Measurements from ENCODE around the gene CACNB2. TPM values are rescaled to one million over a fixed set of nuclear protein-coding genes. Genes with fewer than 3 reads are reported as not detected.

The CACNB2 gene
- total RNA-seq, 1 experiment from 2014 or later, result not detected

- Mint-ChIP-seq H3K4me1 (ENCODE audit: low read depth, unreplicated experiment) (no peaks in the 10 kb centered on the region), H3K27me3 (ENCODE audit: unreplicated experiment) (no peaks in the 10 kb centered on the region), H3K9me3 (ENCODE audit: low read depth, unreplicated experiment) (peaks cover 4% of the 10 kb centered on the region), H3K36me3 (ENCODE audit: insufficient read depth, unreplicated experiment) (no peaks in the 10 kb centered on the region), H3K4me3 (ENCODE audit: low read depth, unreplicated experiment) (no peak overlapping the region), H3K27ac (ENCODE audit: unreplicated experiment) (no peak overlapping the region)
- TF ChIP-seq CTCF (IDR thresholded peaks at IDR 0.05; ENCODE audit: unreplicated experiment), result no peak
- no TSS peak for BruUV-seq (replicated peaks)
- intact Hi-C loops (cut with micrococcal nuclease; ENCODE audit: unreplicated experiment), result no loop called here
- CTCF ChIA-PET, result no interaction called here
- DNase-seq, result no peak
Observed at GRCh38 chr10:18381679-18382078, 241.5 kb downstream of the CACNB2 start.

GRCh38 chr10:18397906-18398305 lies 257.7 kb downstream of the CACNB2 start:
- H3K27ac Mint-ChIP-seq (ENCODE audit: unreplicated experiment), result no peak overlapping the region
- no TSS peak for BruUV-seq (replicated peaks)
- TF ChIP-seq CTCF (IDR thresholded peaks at IDR 0.05; ENCODE audit: unreplicated experiment), result no peak
- CTCF ChIA-PET, result no interaction called here
- H3K27me3 Mint-ChIP-seq (ENCODE audit: unreplicated experiment), result peaks cover 22% of the 10 kb centered on the region
- no peak for DNase-seq
- H3K4me1 Mint-ChIP-seq (ENCODE audit: low read depth, unreplicated experiment), result peaks cover 14% of the 10 kb centered on the region
- H3K4me3 Mint-ChIP-seq (ENCODE audit: low read depth, unreplicated experiment), result no peak overlapping the region
- intact Hi-C loops (cut with micrococcal nuclease; ENCODE audit: unreplicated experiment), result no loop called here
- no peaks in the 10 kb centered on the region for H3K36me3 Mint-ChIP-seq (ENCODE audit: insufficient read depth, unreplicated experiment)
- no peaks in the 10 kb centered on the region for H3K9me3 Mint-ChIP-seq (ENCODE audit: low read depth, unreplicated experiment)

GRCh38 chr10:18399158-18399557 lies 258.9 kb downstream of the CACNB2 start:
- H3K27ac Mint-ChIP-seq (ENCODE audit: unreplicated experiment), result no peak overlapping the region
- BruUV-seq (replicated peaks), result no TSS peak
- no peaks in the 10 kb centered on the region for H3K9me3 Mint-ChIP-seq (ENCODE audit: low read depth, unreplicated experiment)
- intact Hi-C loops (cut with micrococcal nuclease; ENCODE audit: unreplicated experiment), result no loop called here
- peaks cover 22% of the 10 kb centered on the region for H3K27me3 Mint-ChIP-seq (ENCODE audit: unreplicated experiment)
- TF ChIP-seq CTCF (IDR thresholded peaks at IDR 0.05; ENCODE audit: unreplicated experiment), result no peak
- CTCF ChIA-PET, result no interaction called here
- no peak overlapping the region for H3K4me3 Mint-ChIP-seq (ENCODE audit: low read depth, unreplicated experiment)
- DNase-seq, result no peak
- H3K4me1 Mint-ChIP-seq (ENCODE audit: low read depth, unreplicated experiment), result peaks cover 14% of the 10 kb centered on the region
- no peaks in the 10 kb centered on the region for H3K36me3 Mint-ChIP-seq (ENCODE audit: insufficient read depth, unreplicated experiment)

- Mint-ChIP-seq H3K4me3 (ENCODE audit: low read depth, unreplicated experiment) (peak overlapping the region; percentile 59), H3K4me1 (ENCODE audit: low read depth, unreplicated experiment) (peaks cover 14% of the 10 kb centered on the region), H3K27me3 (ENCODE audit: unreplicated experiment) (peaks cover 22% of the 10 kb centered on the region), H3K36me3 (ENCODE audit: insufficient read depth, unreplicated experiment) (no peaks in the 10 kb centered on the region), H3K9me3 (ENCODE audit: low read depth, unreplicated experiment) (no peaks in the 10 kb centered on the region), H3K27ac (ENCODE audit: unreplicated experiment) (no peak overlapping the region)
- CTCF ChIA-PET, result interaction anchor here (0.6 to 0.8 kb wide), 3 partner anchors 14 to 111 kb away, joined by 3 to 8 read pairs (median 3); no protein-coding TSS in a partner anchor
- no peak for TF ChIP-seq CTCF (IDR thresholded peaks at IDR 0.05; ENCODE audit: unreplicated experiment)
- DNase-seq, result peak; percentile 8
- no TSS peak for BruUV-seq (replicated peaks)
- intact Hi-C loops (cut with micrococcal nuclease; ENCODE audit: unreplicated experiment), result no loop called here
Observed at GRCh38 chr10:18400201-18400905, 260.1 kb downstream of the CACNB2 start.

Measured in Calu3 (cell line).